ENCODE results near the gene ZNF474. TPM values are rescaled to one million over a fixed set of nuclear protein-coding genes. Genes with fewer than 3 reads are reported as not detected.
"Not testable (repeated sequence)": the region's sequence is repeated elsewhere in the genome, so short reads cannot be mapped to it uniquely, and the experiment has no call there.

The ZNF474 gene
- total RNA-seq, 1 experiment from 2014 or later, result 0.36 TPM

GRCh38 chr5:122091936-122092600, 37.3 kb upstream of the ZNF474 start:
- H3K36me3 ChIP-seq (ENCODE audit: low read depth, low read length), result no peaks in the 10 kb centered on the region
- H3F3A ChIP-seq (ENCODE audit: low read length, unreplicated experiment), result no peaks in the 10 kb centered on the region
- ChIA-PET POLR2A (ENCODE audit: unreplicated experiment) (no interaction called here), CTCF (interaction anchor here (0.6 to 1.0 kb wide), 2 partner anchors 64 to 130 kb away, joined by 3 to 4 read pairs; partner anchors contain the start of gene SRFBP1)
- no peak overlapping the region for H3K9ac ChIP-seq (ENCODE audit: low read length)
- no peak overlapping the region for H3K27ac ChIP-seq (ENCODE audit: low read length)
- no peak overlapping the region for H3K4me2 ChIP-seq (ENCODE audit: low read length)
- no peaks in the 10 kb centered on the region for H3K27me3 ChIP-seq (ENCODE audit: low read length)
- TF ChIP-seq CTCF (conservative IDR thresholded peaks at IDR 0.05; ENCODE audit: low read depth, low read length) (peak; percentile 68), EZH2 (IDR thresholded peaks at IDR 0.05; ENCODE audit: low read length, unreplicated experiment) (no peak), EZH2phosphoT487 (IDR thresholded peaks at IDR 0.05; ENCODE audit: borderline replicate concordance, low read length) (no peak)
- intact Hi-C loops (cut with micrococcal nuclease), result loop anchor here (1.0 kb wide), 1 partner anchor 64 kb away; no protein-coding TSS in a partner anchor
- DNase-seq (peak; percentile 61), ATAC-seq (peak; percentile 67)
- no peaks in the 10 kb centered on the region for H3K4me1 ChIP-seq (ENCODE audit: insufficient read depth, low read length)
- no TSS peak for BruUV-seq (replicated peaks)
- H3K79me2 ChIP-seq (ENCODE audit: low read length), result no peaks in the 10 kb centered on the region
- no peak overlapping the region for H2AFZ ChIP-seq (ENCODE audit: low read length)
- H3K4me3 ChIP-seq (ENCODE audit: low read length), result no peak overlapping the region
- no peaks in the 10 kb centered on the region for H3K9me3 ChIP-seq (ENCODE audit: low read length)
- H4K20me1 ChIP-seq (ENCODE audit: low read length), result no peaks in the 10 kb centered on the region
- no peaks in the 10 kb centered on the region for H3K9me2 ChIP-seq (replicated peaks; ENCODE audit: low read length)

GRCh38 chr5:122093415-122094180, 35.7 kb upstream of the ZNF474 start:
- TF ChIP-seq CTCF (conservative IDR thresholded peaks at IDR 0.05; ENCODE audit: low read depth, low read length) (no peak), EZH2phosphoT487 (IDR thresholded peaks at IDR 0.05; ENCODE audit: borderline replicate concordance, low read length) (no peak), EZH2 (IDR thresholded peaks at IDR 0.05; ENCODE audit: low read length, unreplicated experiment) (no peak)
- Histone ChIP-seq H3K4me3 (ENCODE audit: low read length) (no peak overlapping the region), H3K9me3 (ENCODE audit: low read length) (no peaks in the 10 kb centered on the region), H3K9ac (ENCODE audit: low read length) (no peak overlapping the region), H4K20me1 (ENCODE audit: low read length) (no peaks in the 10 kb centered on the region), H2AFZ (ENCODE audit: low read length) (no peak overlapping the region), H3K4me2 (ENCODE audit: low read length) (no peak overlapping the region), H3K27me3 (ENCODE audit: low read length) (no peaks in the 10 kb centered on the region), H3K9me2 (replicated peaks; ENCODE audit: low read length) (no peaks in the 10 kb centered on the region), H3K27ac (ENCODE audit: low read length) (no peak overlapping the region), H3K36me3 (ENCODE audit: low read depth, low read length) (no peaks in the 10 kb centered on the region), H3K4me1 (ENCODE audit: insufficient read depth, low read length) (peaks cover under 1% of the 10 kb centered on the region), H3K79me2 (ENCODE audit: low read length) (no peaks in the 10 kb centered on the region), H3F3A (ENCODE audit: low read length, unreplicated experiment) (no peaks in the 10 kb centered on the region)
- BruUV-seq (replicated peaks), result no TSS peak
- ChIA-PET CTCF (no interaction called here), POLR2A (ENCODE audit: unreplicated experiment) (no interaction called here)
- no peak for ATAC-seq
- intact Hi-C loops (cut with micrococcal nuclease), result no loop called here
- no peak for DNase-seq

- BruUV-seq (replicated peaks); H3K4me1 ChIP-seq (ENCODE audit: insufficient read depth, low read length); H3K9me2 ChIP-seq (replicated peaks; ENCODE audit: low read length); H3F3A ChIP-seq (ENCODE audit: low read length, unreplicated experiment); POLR2A ChIA-PET (ENCODE audit: unreplicated experiment); H3K27ac ChIP-seq (ENCODE audit: low read length); H2AFZ ChIP-seq (ENCODE audit: low read length); H3K36me3 ChIP-seq (ENCODE audit: low read depth, low read length); DNase-seq; H3K79me2 ChIP-seq (ENCODE audit: low read length); intact Hi-C loops (cut with micrococcal nuclease); H3K9me3 ChIP-seq (ENCODE audit: low read length); ATAC-seq; H3K9ac ChIP-seq (ENCODE audit: low read length); H3K4me2 ChIP-seq (ENCODE audit: low read length); H3K4me3 ChIP-seq (ENCODE audit: low read length); H3K27me3 ChIP-seq (ENCODE audit: low read length); H4K20me1 ChIP-seq (ENCODE audit: low read length): not testable (repeated sequence)
- CTCF ChIA-PET, result interaction anchor here (0.6 kb wide), 1 partner anchor 62 kb away, joined by 3 read pairs; no protein-coding TSS in a partner anchor
Measured at GRCh38 chr5:122094251-122094650, 35.1 kb upstream of the ZNF474 start.

Measured in PC-3 (cell line).